Measurements from ENCODE around the gene SNCG. TPM values are rescaled to one million over a fixed set of nuclear protein-coding genes. Genes with fewer than 3 reads are reported as not detected.
"Not testable (repeated sequence)": the region's sequence is repeated elsewhere in the genome, so short reads cannot be mapped to it uniquely, and the experiment has no call there.

Gene SNCG
- total RNA-seq, 1 donor from 2014 or later, result 431 TPM

DNA sequence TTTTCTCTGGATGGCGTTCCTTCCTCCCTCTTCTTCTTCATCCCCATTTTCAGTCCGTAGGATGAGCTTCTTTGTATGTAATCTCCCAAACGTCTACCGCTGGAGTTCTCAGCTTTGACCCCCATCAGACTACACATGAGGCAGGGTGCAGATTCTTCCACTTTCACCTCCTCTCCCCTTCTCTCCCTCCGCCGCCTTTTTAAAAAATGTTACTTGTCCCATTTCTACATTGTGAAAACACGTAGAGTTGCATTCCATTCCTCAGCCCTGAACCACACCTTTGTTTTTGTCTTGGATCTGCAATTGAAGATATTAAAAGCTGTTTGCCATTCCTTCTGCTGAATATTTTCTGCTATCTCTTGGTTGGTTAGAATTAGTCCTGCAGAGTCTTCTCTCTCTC, 16.1 kb downstream of the SNCG start:
- Mint-ChIP-seq H3K27me3 (ENCODE audit: unreplicated experiment) (peaks cover 11% of the 10 kb centered on the region), H3K4me3 (ENCODE audit: unreplicated experiment) (no peak overlapping the region), H3K27ac (ENCODE audit: unreplicated experiment) (no peak overlapping the region), H3K36me3 (ENCODE audit: unreplicated experiment) (no peaks in the 10 kb centered on the region), H3K4me1 (ENCODE audit: low read depth, unreplicated experiment) (peaks cover 6% of the 10 kb centered on the region), H3K9me3 (ENCODE audit: unreplicated experiment) (peaks cover 8% of the 10 kb centered on the region)
- DNase-seq, result no peak
- TF ChIP-seq, protein P1, sequence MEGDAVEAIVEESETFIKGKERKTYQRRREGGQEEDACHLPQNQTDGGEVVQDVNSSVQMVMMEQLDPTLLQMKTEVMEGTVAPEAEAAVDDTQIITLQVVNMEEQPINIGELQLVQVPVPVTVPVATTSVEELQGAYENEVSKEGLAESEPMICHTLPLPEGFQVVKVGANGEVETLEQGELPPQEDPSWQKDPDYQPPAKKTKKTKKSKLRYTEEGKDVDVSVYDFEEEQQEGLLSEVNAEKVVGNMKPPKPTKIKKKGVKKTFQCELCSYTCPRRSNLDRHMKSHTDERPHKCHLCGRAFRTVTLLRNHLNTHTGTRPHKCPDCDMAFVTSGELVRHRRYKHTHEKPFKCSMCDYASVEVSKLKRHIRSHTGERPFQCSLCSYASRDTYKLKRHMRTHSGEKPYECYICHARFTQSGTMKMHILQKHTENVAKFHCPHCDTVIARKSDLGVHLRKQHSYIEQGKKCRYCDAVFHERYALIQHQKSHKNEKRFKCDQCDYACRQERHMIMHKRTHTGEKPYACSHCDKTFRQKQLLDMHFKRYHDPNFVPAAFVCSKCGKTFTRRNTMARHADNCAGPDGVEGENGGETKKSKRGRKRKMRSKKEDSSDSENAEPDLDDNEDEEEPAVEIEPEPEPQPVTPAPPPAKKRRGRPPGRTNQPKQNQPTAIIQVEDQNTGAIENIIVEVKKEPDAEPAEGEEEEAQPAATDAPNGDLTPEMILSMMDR (IDR thresholded peaks at IDR 0.05; ENCODE audit: partially characterized antibody, unreplicated experiment), result no peak

DNA sequence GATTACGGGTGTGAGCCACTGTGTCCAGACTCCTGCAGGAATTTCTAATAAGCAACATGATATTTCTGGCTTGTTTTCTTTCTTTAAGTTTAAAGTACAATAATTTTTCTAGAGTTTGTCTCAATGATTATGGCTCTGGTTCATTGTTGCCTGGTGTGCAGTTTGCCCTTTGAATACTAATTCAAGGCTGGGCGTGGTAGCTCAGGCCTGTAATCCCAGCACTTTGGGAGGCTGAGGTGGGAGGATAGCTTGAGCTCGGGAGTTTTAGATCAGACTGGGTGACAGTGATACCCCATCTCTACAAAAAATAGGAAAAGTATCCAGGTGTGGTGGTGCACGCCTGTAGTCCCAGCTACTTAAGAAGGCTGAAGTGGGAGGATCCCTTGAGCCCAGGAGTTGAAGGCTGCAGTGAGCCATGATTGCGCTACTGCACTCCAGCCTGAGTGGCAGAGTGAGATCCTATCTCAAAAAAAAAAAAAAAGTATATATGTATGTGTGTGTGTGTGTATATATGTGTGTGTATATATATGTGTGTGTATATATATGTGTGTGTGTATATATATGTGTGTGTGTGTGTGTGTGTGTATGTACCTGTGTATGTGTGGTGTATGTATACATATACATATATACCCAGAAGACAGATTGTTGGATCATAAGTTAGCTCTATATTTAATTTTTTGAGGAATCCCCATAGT, 18.1 kb downstream of the SNCG start:
- H3K4me1 Mint-ChIP-seq (ENCODE audit: low read depth, unreplicated experiment), result peaks cover 3% of the 10 kb centered on the region

DNA sequence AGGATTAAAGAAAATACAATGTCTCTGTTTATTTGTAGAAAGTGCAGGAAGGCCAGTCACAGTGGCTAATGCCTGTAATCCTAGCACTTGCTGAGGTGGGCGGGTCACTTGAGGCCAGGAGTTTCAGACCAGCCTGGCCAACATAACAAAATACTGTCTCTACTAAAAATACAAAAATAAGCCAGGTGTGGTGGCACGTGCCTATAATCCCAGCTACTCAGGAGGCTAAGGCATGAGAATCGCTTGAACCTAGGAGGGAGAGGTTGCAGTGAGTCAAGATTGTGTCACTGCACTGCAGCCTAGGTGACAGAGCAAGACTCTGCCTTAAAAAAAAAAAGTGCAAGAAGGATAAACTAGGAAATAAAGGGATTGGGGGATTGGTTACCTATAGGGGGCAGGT, 20.1 kb downstream of the SNCG start:
- H3K9me3 Mint-ChIP-seq (ENCODE audit: unreplicated experiment); DNase-seq; H3K27ac Mint-ChIP-seq (ENCODE audit: unreplicated experiment); H3K27me3 Mint-ChIP-seq (ENCODE audit: unreplicated experiment); H3K4me1 Mint-ChIP-seq (ENCODE audit: low read depth, unreplicated experiment); H3K36me3 Mint-ChIP-seq (ENCODE audit: unreplicated experiment); H3K4me3 Mint-ChIP-seq (ENCODE audit: unreplicated experiment): not testable (repeated sequence)

More for the DNA sequence above, 18.1 kb downstream of the SNCG start:
- H3K36me3 Mint-ChIP-seq (ENCODE audit: unreplicated experiment), result no peaks in the 10 kb centered on the region
- DNase-seq, result no peak
- TF ChIP-seq, protein P1 (IDR thresholded peaks at IDR 0.05; ENCODE audit: partially characterized antibody, unreplicated experiment), result no peak
- peaks cover 6% of the 10 kb centered on the region for H3K27me3 Mint-ChIP-seq (ENCODE audit: unreplicated experiment)
- H3K9me3 Mint-ChIP-seq (ENCODE audit: unreplicated experiment), result peaks cover 7% of the 10 kb centered on the region
- H3K27ac Mint-ChIP-seq (ENCODE audit: unreplicated experiment), result no peak overlapping the region
- H3K4me3 Mint-ChIP-seq (ENCODE audit: unreplicated experiment), result no peak overlapping the region

DNA sequence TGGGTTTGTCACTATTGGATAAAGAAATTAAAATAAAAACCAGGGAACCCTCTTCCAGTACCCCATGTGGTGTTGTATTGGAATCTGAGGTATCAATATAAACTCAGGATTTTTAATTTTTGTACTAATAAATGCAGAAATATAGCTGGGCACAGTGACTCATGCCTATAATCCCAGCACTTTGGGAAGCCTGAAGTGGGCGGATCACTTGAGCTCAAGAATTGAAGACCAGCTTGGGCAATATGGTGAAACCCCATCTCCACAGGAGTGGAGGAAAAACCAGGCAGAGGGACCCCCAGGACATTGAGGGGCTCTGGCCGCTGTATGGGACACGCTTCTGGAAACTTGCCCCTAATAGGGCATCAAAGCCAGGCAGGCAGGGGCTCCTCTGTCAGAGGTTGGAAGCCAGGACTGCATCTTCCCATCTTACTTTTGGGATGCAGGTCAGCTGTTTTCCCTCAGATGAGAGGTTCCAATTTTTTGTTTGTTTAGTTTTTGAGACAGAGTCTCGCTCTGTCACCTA, 21.0 kb downstream of the SNCG start:
- Mint-ChIP-seq H3K27me3 (ENCODE audit: unreplicated experiment) (peaks cover 4% of the 10 kb centered on the region), H3K27ac (ENCODE audit: unreplicated experiment) (no peak overlapping the region)
- TF ChIP-seq, protein P1 (IDR thresholded peaks at IDR 0.05; ENCODE audit: partially characterized antibody, unreplicated experiment), result no peak

DNA sequence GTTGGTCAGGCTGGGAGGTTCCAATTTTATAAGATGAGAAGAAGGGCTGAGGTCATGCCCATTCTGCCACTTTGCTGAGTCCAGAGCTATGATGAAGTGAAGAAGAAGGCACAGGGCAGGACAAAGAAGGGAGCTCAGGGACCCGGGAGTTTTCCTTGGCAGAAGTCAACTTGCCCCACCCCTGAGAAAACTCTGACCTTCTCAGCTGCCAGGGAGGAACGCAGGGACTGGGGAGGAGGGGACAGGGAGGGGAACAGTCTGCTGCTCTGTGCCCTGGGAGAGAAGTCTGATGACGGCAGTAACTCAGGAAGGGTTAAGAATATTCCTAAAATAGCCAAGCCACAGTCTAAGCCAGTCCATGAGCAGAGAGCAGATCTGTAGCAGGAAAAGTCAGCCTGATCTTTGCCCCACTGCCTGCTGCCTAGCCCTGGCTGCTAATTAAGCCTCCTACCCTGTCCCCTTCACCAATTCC, 21.6 kb downstream of the SNCG start:
- H3K27ac Mint-ChIP-seq (ENCODE audit: unreplicated experiment), result no peak overlapping the region
- peaks cover 3% of the 10 kb centered on the region for H3K4me1 Mint-ChIP-seq (ENCODE audit: low read depth, unreplicated experiment)
- no peak for DNase-seq
- peaks cover 2% of the 10 kb centered on the region for H3K9me3 Mint-ChIP-seq (ENCODE audit: unreplicated experiment)
- TF ChIP-seq, protein P1 (IDR thresholded peaks at IDR 0.05; ENCODE audit: partially characterized antibody, unreplicated experiment), result no peak
- H3K36me3 Mint-ChIP-seq (ENCODE audit: unreplicated experiment), result no peaks in the 10 kb centered on the region
- H3K27me3 Mint-ChIP-seq (ENCODE audit: unreplicated experiment), result peaks cover 4% of the 10 kb centered on the region
- no peak overlapping the region for H3K4me3 Mint-ChIP-seq (ENCODE audit: unreplicated experiment)

More for the DNA sequence above, 21.0 kb downstream of the SNCG start:
- H3K4me3 Mint-ChIP-seq (ENCODE audit: unreplicated experiment), result no peak overlapping the region
- H3K4me1 Mint-ChIP-seq (ENCODE audit: low read depth, unreplicated experiment), result peaks cover 3% of the 10 kb centered on the region
- no peak for DNase-seq
- H3K36me3 Mint-ChIP-seq (ENCODE audit: unreplicated experiment), result no peaks in the 10 kb centered on the region
- peaks cover 3% of the 10 kb centered on the region for H3K9me3 Mint-ChIP-seq (ENCODE audit: unreplicated experiment)

DNA sequence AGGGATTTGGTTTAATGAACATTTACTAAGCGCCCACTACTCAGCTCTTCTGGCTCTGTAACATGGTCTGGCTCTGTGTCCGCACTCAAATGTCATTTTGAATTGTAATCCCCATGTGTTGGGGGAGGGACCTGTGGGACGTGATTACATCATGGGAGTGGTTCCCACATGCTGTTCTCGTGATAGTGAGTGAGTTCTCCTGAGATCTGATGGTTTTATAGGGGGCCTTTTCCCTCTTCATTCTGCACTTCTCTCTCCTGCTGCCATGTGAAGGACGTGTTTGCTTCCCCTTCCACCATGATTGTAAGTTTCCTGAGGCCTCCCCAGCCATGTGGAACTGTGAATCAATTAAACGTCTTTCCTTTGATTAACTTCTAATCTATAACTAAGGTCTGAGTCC, 22.6 kb downstream of the SNCG start:
- H3K9me3 Mint-ChIP-seq (ENCODE audit: unreplicated experiment); DNase-seq; H3K27me3 Mint-ChIP-seq (ENCODE audit: unreplicated experiment); H3K4me3 Mint-ChIP-seq (ENCODE audit: unreplicated experiment); H3K27ac Mint-ChIP-seq (ENCODE audit: unreplicated experiment); H3K36me3 Mint-ChIP-seq (ENCODE audit: unreplicated experiment); H3K4me1 Mint-ChIP-seq (ENCODE audit: low read depth, unreplicated experiment): not testable (repeated sequence)

All from glutamatergic neuron (in vitro differentiated cells).